Measurements from ENCODE around the gene MAML3. TPM values are rescaled to one million over a fixed set of nuclear protein-coding genes. Genes with fewer than 3 reads are reported as not detected.

Gene MAML3
- polyA plus RNA-seq, 1 donor (not counting 4 experiments of a cell fraction or from before 2014, with no cell fraction given): 0.68 TPM

GRCh38 chr4:139843641-139844040, 310.3 kb downstream of the MAML3 start:
- Histone ChIP-seq H3K27ac (ENCODE audit: control insufficient read depth, insufficient read depth, low read length) (no peak overlapping the region), H3K9me1 (ENCODE audit: control insufficient read depth, extremely low read depth, insufficient read depth, low read length) (no peaks in the 10 kb centered on the region), H3K4me3 (ENCODE audit: control insufficient read depth in 2 of 3, extremely low read depth in 1 of 3, insufficient read depth in 2 of 3, low read depth in 1 of 3, low read length in 3 of 3) (no peak overlapping the region), H3K4me1 (ENCODE audit: control insufficient read depth, extremely low read depth, insufficient read depth, low read length) (no peaks in the 10 kb centered on the region), H3K9ac (ENCODE audit: control insufficient read depth, extremely low read depth, insufficient read depth, low read length) (no peak overlapping the region), H2AFZ (ENCODE audit: control insufficient read depth, low read length) (no peak overlapping the region), H3K79me2 (ENCODE audit: control insufficient read depth, insufficient read depth, low read length) (no peaks in the 10 kb centered on the region), H3K9me3 (ENCODE audit: control insufficient read depth, low read depth, low read length) (no peaks in the 10 kb centered on the region), H3K36me3 (ENCODE audit: control insufficient read depth in 2 of 2, extremely low read depth in 1 of 2, insufficient read depth in 2 of 2, low read length in 2 of 2) (no peaks in the 10 kb centered on the region), H3K27me3 (ENCODE audit: control insufficient read depth, extremely low read depth, insufficient read depth, low read length) (no peaks in the 10 kb centered on the region), H3K4me2 (ENCODE audit: control insufficient read depth, extremely low read depth, insufficient read depth, low read depth, low read length) (no peak overlapping the region), H4K20me1 (ENCODE audit: control insufficient read depth, extremely low read depth, insufficient read depth, low read length) (no peaks in the 10 kb centered on the region)
- FAIRE-seq (no peak), DNase-seq (ENCODE audit: low read depth, low spot score) (no peak)
- TF ChIP-seq, protein P1, sequence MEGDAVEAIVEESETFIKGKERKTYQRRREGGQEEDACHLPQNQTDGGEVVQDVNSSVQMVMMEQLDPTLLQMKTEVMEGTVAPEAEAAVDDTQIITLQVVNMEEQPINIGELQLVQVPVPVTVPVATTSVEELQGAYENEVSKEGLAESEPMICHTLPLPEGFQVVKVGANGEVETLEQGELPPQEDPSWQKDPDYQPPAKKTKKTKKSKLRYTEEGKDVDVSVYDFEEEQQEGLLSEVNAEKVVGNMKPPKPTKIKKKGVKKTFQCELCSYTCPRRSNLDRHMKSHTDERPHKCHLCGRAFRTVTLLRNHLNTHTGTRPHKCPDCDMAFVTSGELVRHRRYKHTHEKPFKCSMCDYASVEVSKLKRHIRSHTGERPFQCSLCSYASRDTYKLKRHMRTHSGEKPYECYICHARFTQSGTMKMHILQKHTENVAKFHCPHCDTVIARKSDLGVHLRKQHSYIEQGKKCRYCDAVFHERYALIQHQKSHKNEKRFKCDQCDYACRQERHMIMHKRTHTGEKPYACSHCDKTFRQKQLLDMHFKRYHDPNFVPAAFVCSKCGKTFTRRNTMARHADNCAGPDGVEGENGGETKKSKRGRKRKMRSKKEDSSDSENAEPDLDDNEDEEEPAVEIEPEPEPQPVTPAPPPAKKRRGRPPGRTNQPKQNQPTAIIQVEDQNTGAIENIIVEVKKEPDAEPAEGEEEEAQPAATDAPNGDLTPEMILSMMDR (optimal IDR thresholded peaks at IDR 0.05 in 1 of 3, IDR thresholded peaks at IDR 0.05 in 1 of 3, conservative IDR thresholded peaks at IDR 0.05 in 1 of 3; ENCODE audit: extremely low read depth in 1 of 3, insufficient read depth in 2 of 3, low read length in 3 of 3): no peak
- TF ChIP-seq EZH2 (IDR thresholded peaks at IDR 0.05; ENCODE audit: low read length): no peak
- dilution Hi-C loops (cut with MboI; ENCODE audit: extremely low pct_ligation_motif_present, low sequenced_read_pairs): no loop called here

DNA sequence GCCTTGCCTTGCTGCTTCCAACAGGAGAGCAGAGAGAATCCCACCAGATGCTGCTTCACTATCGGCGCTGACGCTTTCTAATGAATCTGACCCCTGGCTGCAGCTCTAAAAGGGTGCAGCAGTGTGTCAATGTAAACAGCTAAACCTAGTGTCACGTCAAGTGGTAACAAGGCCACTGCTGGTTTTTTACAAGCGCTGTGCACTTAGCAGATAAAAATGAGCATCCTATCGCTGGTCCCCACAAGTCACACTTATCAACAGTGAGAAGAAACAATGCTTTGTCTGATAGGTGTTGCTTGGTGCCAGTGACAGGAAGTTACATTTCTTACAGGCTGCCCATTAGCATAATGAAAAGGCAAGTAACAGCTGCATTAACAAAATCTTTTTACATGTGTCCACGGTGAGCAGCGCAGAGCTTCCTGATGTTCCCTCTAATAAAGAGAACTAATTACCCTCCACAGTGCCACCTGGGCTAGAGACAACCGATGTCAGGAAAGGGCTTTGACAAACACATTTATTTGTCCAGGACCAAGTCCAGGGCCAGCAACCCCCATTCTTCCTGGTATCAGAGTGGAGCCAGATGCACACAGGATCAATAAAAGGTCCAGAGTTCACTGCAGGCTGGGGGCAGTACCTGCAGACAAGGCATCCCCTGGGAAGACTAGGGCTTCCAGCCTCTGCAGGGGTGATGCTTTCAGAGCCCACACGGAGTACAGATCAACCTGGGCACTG, 312.4 kb downstream of the MAML3 start:
- Histone ChIP-seq H3K9me3 (ENCODE audit: control insufficient read depth, low read depth, low read length) (no peaks in the 10 kb centered on the region), H3K9me1 (ENCODE audit: control insufficient read depth, extremely low read depth, insufficient read depth, low read length) (no peaks in the 10 kb centered on the region), H3K27me3 (ENCODE audit: control insufficient read depth, extremely low read depth, insufficient read depth, low read length) (no peaks in the 10 kb centered on the region), H3K9ac (ENCODE audit: control insufficient read depth, extremely low read depth, insufficient read depth, low read length) (no peak overlapping the region), H3K4me3 (ENCODE audit: control insufficient read depth in 2 of 3, extremely low read depth in 1 of 3, insufficient read depth in 2 of 3, low read depth in 1 of 3, low read length in 3 of 3) (no peak overlapping the region), H4K20me1 (ENCODE audit: control insufficient read depth, extremely low read depth, insufficient read depth, low read length) (no peaks in the 10 kb centered on the region), H2AFZ (ENCODE audit: control insufficient read depth, low read length) (no peak overlapping the region), H3K27ac (ENCODE audit: control insufficient read depth, insufficient read depth, low read length) (no peak overlapping the region), H3K4me2 (ENCODE audit: control insufficient read depth, extremely low read depth, insufficient read depth, low read depth, low read length) (no peak overlapping the region), H3K4me1 (ENCODE audit: control insufficient read depth, extremely low read depth, insufficient read depth, low read length) (no peaks in the 10 kb centered on the region), H3K79me2 (ENCODE audit: control insufficient read depth, insufficient read depth, low read length) (no peaks in the 10 kb centered on the region), H3K36me3 (ENCODE audit: control insufficient read depth in 2 of 2, extremely low read depth in 1 of 2, insufficient read depth in 2 of 2, low read length in 2 of 2) (no peaks in the 10 kb centered on the region)
- TF ChIP-seq, protein P1 (optimal IDR thresholded peaks at IDR 0.05 in 1 of 3, IDR thresholded peaks at IDR 0.05 in 1 of 3, conservative IDR thresholded peaks at IDR 0.05 in 1 of 3; ENCODE audit: extremely low read depth in 1 of 3, insufficient read depth in 2 of 3, low read length in 3 of 3): no peak
- TF ChIP-seq EZH2 (IDR thresholded peaks at IDR 0.05; ENCODE audit: low read length): no peak
- FAIRE-seq (no peak), DNase-seq (ENCODE audit: low read depth, low spot score) (no peak)
- dilution Hi-C loops (cut with MboI; ENCODE audit: extremely low pct_ligation_motif_present, low sequenced_read_pairs): no loop called here
